H9 (cell line): ENCODE data around the gene CCDC148. TPM values are rescaled to one million over a fixed set of nuclear protein-coding genes. Genes with fewer than 3 reads are reported as not detected.

Experiments used
- DNase-seq: peaks from one replicate; pipeline ENCODE4 v3.0.0-alpha.2; 2017
- H2AFZ ChIP-seq: one replicate; pipeline ENCODE4 v1.6.1; 2013; ENCODE audit warnings: mild to moderate bottlenecking, low read length, control low read depth, moderate library complexity
- H2AK5ac ChIP-seq: 2 replicates; pipeline ENCODE4 v1.6.1; 2013; ENCODE audit warnings: low read length, control low read depth, mixed read lengths; ENCODE audit not compliant: insufficient read length
- H2BK120ac ChIP-seq: one replicate; pipeline ENCODE4 v1.6.1; 2013; ENCODE audit warnings: low read depth, mild to moderate bottlenecking, low read length, control low read depth, inconsistent platforms; ENCODE audit not compliant: poor library complexity, severe bottlenecking
- H2BK12ac ChIP-seq: 2 replicates; pipeline ENCODE4 v1.6.1; 2013; ENCODE audit warnings: low read length, control low read depth, mixed read lengths, low read depth; ENCODE audit not compliant: insufficient read length
- H2BK15ac ChIP-seq: 2 replicates; pipeline ENCODE4 v1.6.1; 2013; ENCODE audit warnings: low read depth, low read length, control low read depth
- H2BK20ac ChIP-seq: one replicate; pipeline ENCODE4 v1.6.1; 2013; ENCODE audit warnings: low read depth, mild to moderate bottlenecking, low read length, control low read depth, inconsistent platforms; ENCODE audit not compliant: poor library complexity, severe bottlenecking
- H2BK5ac ChIP-seq: 2 replicates; pipeline ENCODE4 v1.6.1; 2013; ENCODE audit warnings: low read length, control low read depth, mixed read lengths; ENCODE audit not compliant: insufficient read length
- H3K14ac ChIP-seq: 2 replicates; pipeline ENCODE4 v1.6.1; 2013; ENCODE audit warnings: low read length, control low read depth; ENCODE audit not compliant: insufficient read depth
- H3K18ac ChIP-seq: 2 replicates; pipeline ENCODE4 v1.6.1; 2013; ENCODE audit warnings: low read depth, mild to moderate bottlenecking, mixed read lengths, low read length, control low read depth; ENCODE audit not compliant: insufficient read length
- H3K23ac ChIP-seq: 2 replicates; pipeline ENCODE4 v1.6.1; 2013; ENCODE audit warnings: low read length, control low read depth, mixed read lengths, low read depth; ENCODE audit not compliant: insufficient read length
- H3K23me2 ChIP-seq: 2 replicates; pipeline ENCODE4 v1.6.1; 2013; ENCODE audit warnings: low read depth, mild to moderate bottlenecking, mixed read lengths, low read length, control low read depth; ENCODE audit not compliant: insufficient read length, poor library complexity, severe bottlenecking
- H3K27ac ChIP-seq: 2 replicates; pipeline ENCODE4 v1.5.1; 2013; ENCODE audit warnings: low read length, control low read depth, mixed read lengths, low read depth; ENCODE audit not compliant: insufficient read length
- H3K27me3 ChIP-seq: 2 replicates; pipeline ENCODE4 v1.6.1; 2013; ENCODE audit warnings: low read length, control low read depth, inconsistent platforms; ENCODE audit not compliant: insufficient read depth
- H3K4ac ChIP-seq: 2 replicates; pipeline ENCODE4 v1.6.1; 2013; ENCODE audit warnings: low read depth, mild to moderate bottlenecking, control low read depth, inconsistent platforms, low read length, moderate library complexity
- H3K4me1 ChIP-seq: 2 replicates; pipeline ENCODE4 v1.6.1; 2013; ENCODE audit warnings: low read length, control low read depth, inconsistent platforms; ENCODE audit not compliant: insufficient read depth
- H3K4me2 ChIP-seq: 2 replicates; pipeline ENCODE4 v1.6.1; 2013; ENCODE audit warnings: low read length, control low read depth, mixed read lengths; ENCODE audit not compliant: insufficient read length, insufficient read depth
- H3K56ac ChIP-seq: 2 replicates; pipeline ENCODE4 v1.6.1; 2013; ENCODE audit warnings: low read depth, mild to moderate bottlenecking, mixed read lengths, low read length, control low read depth; ENCODE audit not compliant: insufficient read length
- H3K79me1 ChIP-seq: 2 replicates; pipeline ENCODE4 v1.6.1; 2013; ENCODE audit warnings: low read depth, mild to moderate bottlenecking, moderate library complexity, low read length, control low read depth, inconsistent platforms; ENCODE audit not compliant: insufficient read depth, poor library complexity, severe bottlenecking
- H3K79me2 ChIP-seq: 2 replicates; pipeline ENCODE4 v1.6.1; 2013; ENCODE audit warnings: low read length, control low read depth, inconsistent platforms; ENCODE audit not compliant: insufficient read depth
- H3K9ac ChIP-seq: 2 replicates; pipeline ENCODE4 v1.6.1; 2013; ENCODE audit warnings: low read length, control low read depth, mixed read lengths; ENCODE audit not compliant: insufficient read length; ENCODE audit errors: extremely low read depth
- H3K9me3 ChIP-seq: one replicate; pipeline ENCODE4 v1.6.1; 2013; ENCODE audit warnings: low read depth, low read length, inconsistent platforms; ENCODE audit not compliant: control insufficient read depth
- H3T11ph ChIP-seq: one replicate; pipeline ENCODE4 v1.6.1; 2013; ENCODE audit warnings: mild to moderate bottlenecking, low read length, control low read depth, inconsistent platforms
- H4K20me1 ChIP-seq: one replicate; pipeline ENCODE4 v1.6.1; 2013; ENCODE audit not compliant: control insufficient read depth, insufficient read length, insufficient read depth
- H4K5ac ChIP-seq: 2 replicates; pipeline ENCODE4 v1.6.1; 2013; ENCODE audit warnings: low read depth, mild to moderate bottlenecking, mixed read lengths, low read length, control low read depth; ENCODE audit not compliant: insufficient read length
- H4K8ac ChIP-seq: replicated peaks from 2 replicates; pipeline ENCODE4 v1.6.1; 2013; ENCODE audit warnings: low read length, control low read depth, mixed read lengths, low read depth; ENCODE audit not compliant: insufficient read length
- H4K91ac ChIP-seq: 2 replicates; pipeline ENCODE4 v1.6.1; 2013; ENCODE audit warnings: low read depth, mild to moderate bottlenecking, moderate library complexity, mixed read lengths, low read length, control low read depth; ENCODE audit not compliant: insufficient read length
- H3K27ac Mint-ChIP-seq, 3 experiments: 2 replicates in 2 of 3; 3 replicates in 1 of 3; pipeline ENCODE4 v1.8.0; 2020 to 2021; ENCODE audit warnings: mixed read lengths in 3 of 3, mild to moderate bottlenecking in 1 of 3, moderate library complexity in 1 of 3
- H3K27me3 Mint-ChIP-seq: 2 replicates; pipeline ENCODE4 v1.8.0; 2021; ENCODE audit warnings: low read depth, mild to moderate bottlenecking, moderate library complexity, mixed read lengths
- H3K36me3 Mint-ChIP-seq, 3 experiments: 2 replicates in 2 of 3; 3 replicates in 1 of 3; pipeline ENCODE4 v1.8.0; 2020 to 2021; ENCODE audit warnings: low read depth in 3 of 3, mixed read lengths in 3 of 3; ENCODE audit not compliant: insufficient read depth in 1 of 3
- H3K4me1 Mint-ChIP-seq, 2 experiments: 2 replicates each; pipeline ENCODE4 v1.8.0; 2020; ENCODE audit warnings: mixed read lengths in 2 of 2
- H3K4me3 Mint-ChIP-seq, 2 experiments: 2 replicates in 1 of 2; 3 replicates in 1 of 2; pipeline ENCODE4 v1.8.0; 2020 to 2021; ENCODE audit warnings: mild to moderate bottlenecking in 2 of 2, mixed read lengths in 2 of 2, moderate library complexity in 1 of 2
- H3K9me3 Mint-ChIP-seq, 2 experiments: 2 replicates in 1 of 2; 3 replicates in 1 of 2; pipeline ENCODE4 v1.8.0; 2020; ENCODE audit warnings: mild to moderate bottlenecking in 2 of 2, mixed read lengths in 2 of 2, moderate library complexity in 1 of 2
- whole genome bisulfite sequencing: extraction: QIAGEN DNeasy Blood & Tissue Kit; methylation state at CpG from one replicate; pipeline ENCODE4 v1.1.7; 2013; ENCODE audit warnings: missing lambda C conversion rate, low lambda C conversion rate, mixed read lengths; ENCODE audit not compliant: insufficient read length; ENCODE audit errors: extremely low coverage; 5-methylcytosine and 5-hydroxymethylcytosine counted together
- total RNA-seq: library from RNA; stranded (reverse); gene quantifications from 2 replicates; pipeline ENCODE4 v1.2.1, GENCODE V29; 2021
- TF ChIP-seq, protein P1 (sequence below): fragments of 200-600 bp; sonication (generic); conservative IDR thresholded peaks from 3 replicates; pipeline ENCODE4 v1.8.0; 2021; ENCODE audit warnings: antibody characterized with exemption, mild to moderate bottlenecking

Gene CCDC148
- total RNA-seq, 1 experiment from 2014 or later = 1.5 TPM

DNA sequence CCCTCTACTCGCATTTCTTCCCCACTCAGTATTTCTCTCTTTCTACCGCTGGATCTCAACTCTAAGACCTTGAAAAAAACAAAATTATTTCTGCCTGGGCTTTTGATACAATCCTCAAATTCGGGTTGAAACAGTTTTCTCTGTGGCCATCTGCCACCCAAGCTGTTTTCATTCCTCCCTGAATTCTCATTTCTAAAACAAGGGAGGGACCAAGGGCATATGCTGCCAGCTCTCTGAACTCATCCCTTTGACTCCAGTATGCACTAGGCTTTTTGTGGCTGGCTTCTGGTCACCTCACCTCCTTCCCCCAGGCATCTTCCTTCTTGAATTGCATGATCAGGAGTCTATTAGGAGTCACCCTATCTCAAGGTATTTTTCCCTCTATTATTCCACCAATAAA, 49.5 kb downstream of the CCDC148 start:
- Histone ChIP-seq H2BK15ac (no peak overlapping the region), H3K4ac (no peak overlapping the region), H2BK5ac (no peak overlapping the region), H3K79me2 (no peaks in the 10 kb centered on the region), H4K20me1 (no peaks in the 10 kb centered on the region), H2BK12ac (no peak overlapping the region), H2AK5ac (no peak overlapping the region), H3K79me1 (no peaks in the 10 kb centered on the region), H4K8ac (no peak overlapping the region), H4K5ac (no peak overlapping the region), H2BK20ac (peak overlapping the region; percentile 96), H3K56ac (no peak overlapping the region), H3K23ac (no peak overlapping the region), H3K9me3 (no peaks in the 10 kb centered on the region), H3K14ac (no peak overlapping the region), H4K91ac (no peak overlapping the region), H3K23me2 (no peaks in the 10 kb centered on the region), H3K27ac (no peak overlapping the region), H3K18ac (no peak overlapping the region), H3K27me3 (no peaks in the 10 kb centered on the region), H3T11ph (no peak overlapping the region), H3K4me1 (peaks cover 2% of the 10 kb centered on the region; the same call in 1 of the 2 replicates), H2AFZ (no peak overlapping the region), H3K9ac (no peak overlapping the region), H2BK120ac (no peak overlapping the region), H3K4me2 (no peak overlapping the region)
- Mint-ChIP-seq H3K27me3 (no peaks in the 10 kb centered on the region; the same call in 1 of the 2 replicates), H3K9me3 (peaks cover 14 to 20% of the 10 kb centered on the region in 2 experiments), H3K36me3 (peaks cover 3 to 25% (median 8%) of the 10 kb centered on the region in 3 experiments; a peak in 6 of 7 replicates), H3K4me1 (peaks cover 14 to 16% of the 10 kb centered on the region in 2 experiments), H3K27ac (no peak overlapping the region), H3K4me3 (no peak overlapping the region)
- TF ChIP-seq, protein P1, sequence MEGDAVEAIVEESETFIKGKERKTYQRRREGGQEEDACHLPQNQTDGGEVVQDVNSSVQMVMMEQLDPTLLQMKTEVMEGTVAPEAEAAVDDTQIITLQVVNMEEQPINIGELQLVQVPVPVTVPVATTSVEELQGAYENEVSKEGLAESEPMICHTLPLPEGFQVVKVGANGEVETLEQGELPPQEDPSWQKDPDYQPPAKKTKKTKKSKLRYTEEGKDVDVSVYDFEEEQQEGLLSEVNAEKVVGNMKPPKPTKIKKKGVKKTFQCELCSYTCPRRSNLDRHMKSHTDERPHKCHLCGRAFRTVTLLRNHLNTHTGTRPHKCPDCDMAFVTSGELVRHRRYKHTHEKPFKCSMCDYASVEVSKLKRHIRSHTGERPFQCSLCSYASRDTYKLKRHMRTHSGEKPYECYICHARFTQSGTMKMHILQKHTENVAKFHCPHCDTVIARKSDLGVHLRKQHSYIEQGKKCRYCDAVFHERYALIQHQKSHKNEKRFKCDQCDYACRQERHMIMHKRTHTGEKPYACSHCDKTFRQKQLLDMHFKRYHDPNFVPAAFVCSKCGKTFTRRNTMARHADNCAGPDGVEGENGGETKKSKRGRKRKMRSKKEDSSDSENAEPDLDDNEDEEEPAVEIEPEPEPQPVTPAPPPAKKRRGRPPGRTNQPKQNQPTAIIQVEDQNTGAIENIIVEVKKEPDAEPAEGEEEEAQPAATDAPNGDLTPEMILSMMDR = no peak
- no peak for DNase-seq
- no CpG with 5 or more reads among the region's 3 CpGs for WGBS
